Activated naive CD8-positive, alpha-beta T cell treated with anti-CD3 and anti-CD28 coated beads, Interleukin-2, amount 10 ng/mL, durations not matched to agents 7 days and 5 days (primary cell): ENCODE data around the gene TUT7. TPM values are rescaled to one million over a fixed set of nuclear protein-coding genes. Genes with fewer than 3 reads are reported as not detected.
"Not testable (repeated sequence)": the region's sequence is repeated elsewhere in the genome, so short reads cannot be mapped to it uniquely, and the experiment has no call there.

ENCODE experiments used
- ATAC-seq: fragments of 150-1000 bp; cut with Tn5 transposase; one replicate; pipeline ENCODE4 v1.10.0; 2021; ENCODE audit warnings: low read depth, moderate library complexity
- POLR2A ChIA-PET: fragments of 350-600 bp; sonication (Branson Sonifier 250); formaldehyde crosslinking; loops from one replicate; lab custom pipeline; 2021; ENCODE audit warnings: antibody characterized with exemption; lab: Charles Lee
- DNase-seq: peaks from one replicate; pipeline ENCODE4 v3.0.0; 2021
- H3K27ac Mint-ChIP-seq: one replicate; pipeline ENCODE4 v1.8.0; 2022; ENCODE audit warnings: mild to moderate bottlenecking, mixed read lengths
- H3K27me3 Mint-ChIP-seq: one replicate; pipeline ENCODE4 v1.8.0; 2022; ENCODE audit warnings: mild to moderate bottlenecking, moderate library complexity, mixed read lengths
- H3K36me3 Mint-ChIP-seq: one replicate; pipeline ENCODE4 v1.8.0; 2021; ENCODE audit warnings: mild to moderate bottlenecking, mixed read lengths
- H3K4me1 Mint-ChIP-seq: one replicate; pipeline ENCODE4 v1.8.0; 2021; ENCODE audit warnings: mixed read lengths
- H3K4me3 Mint-ChIP-seq: one replicate; pipeline ENCODE4 v1.8.0; 2022; ENCODE audit warnings: mild to moderate bottlenecking, moderate library complexity, mixed read lengths
- H3K9me3 Mint-ChIP-seq: one replicate; pipeline ENCODE4 v1.8.0; 2021; ENCODE audit warnings: mixed read lengths
- total RNA-seq, 2 experiments: library from RNA; stranded (reverse); gene quantifications; one replicate each; pipeline ENCODE4 v1.2.3, GENCODE V29; 2021

Gene TUT7
- total RNA-seq = 10 to 100 TPM; 46.6 to 49.3 TPM

DNA sequence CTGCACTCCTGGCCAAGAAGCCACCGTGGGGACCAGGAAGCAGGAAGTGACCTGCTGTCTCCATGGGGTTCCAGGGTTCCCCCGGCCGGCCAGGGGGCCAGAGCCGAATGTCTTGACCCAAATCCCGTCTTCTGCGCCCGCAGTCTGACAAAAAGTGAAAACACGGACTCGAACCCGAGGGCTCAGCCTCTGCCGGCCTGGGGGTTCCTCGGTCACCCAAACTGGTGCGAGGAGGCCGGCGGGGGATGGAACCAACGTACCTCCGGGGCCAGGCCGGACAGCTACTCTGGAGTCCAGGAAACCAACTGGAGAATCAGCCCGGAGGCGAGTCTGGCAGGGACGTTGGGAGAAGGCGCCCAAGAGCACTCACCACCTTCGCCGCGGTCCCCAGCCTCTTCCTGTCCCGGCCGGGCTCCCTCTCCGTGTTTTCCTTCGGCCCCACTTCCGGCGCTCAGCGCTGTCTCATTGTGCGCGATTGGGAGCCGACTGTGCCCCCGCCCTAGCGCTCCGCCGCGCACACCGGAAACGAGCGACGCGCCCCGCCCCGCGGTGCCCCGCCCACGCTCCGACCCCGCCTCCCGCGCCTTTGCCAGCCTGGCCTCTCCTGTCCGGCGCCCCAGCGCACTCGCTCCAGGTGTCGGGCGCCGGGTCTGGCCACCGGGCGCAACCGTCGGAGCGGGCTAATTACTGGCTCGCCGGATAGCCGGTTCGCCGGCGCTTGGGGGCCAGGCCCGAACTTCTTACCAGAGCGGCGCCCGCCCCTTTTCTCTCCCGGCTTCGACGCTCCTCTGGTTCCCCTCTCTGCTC, at the start of gene TUT7:
TUT7 (minus strand) TSS at position 400 of the 807 bp plus-strand sequence. CDS start 1,211 bp downstream, outside the sequence.
- Mint-ChIP-seq H3K9me3 (no peaks in the 10 kb centered on the region), H3K4me3 (peak within 1 kb of the TSS; percentile 99), H3K36me3 (peaks cover 19% of the 10 kb centered on the region), H3K27me3 (peaks cover 10% of the 10 kb centered on the region), H3K27ac (peak within 1 kb of the TSS; percentile 98), H3K4me1 (peaks cover 28% of the 10 kb centered on the region)
- ATAC-seq = peak; percentile 93
- POLR2A ChIA-PET = interaction anchor here (1.8 kb wide), 1 partner anchor 16 kb away, joined by 8 read pairs; no protein-coding TSS in a partner anchor
- peak; percentile 98 for DNase-seq

DNA sequence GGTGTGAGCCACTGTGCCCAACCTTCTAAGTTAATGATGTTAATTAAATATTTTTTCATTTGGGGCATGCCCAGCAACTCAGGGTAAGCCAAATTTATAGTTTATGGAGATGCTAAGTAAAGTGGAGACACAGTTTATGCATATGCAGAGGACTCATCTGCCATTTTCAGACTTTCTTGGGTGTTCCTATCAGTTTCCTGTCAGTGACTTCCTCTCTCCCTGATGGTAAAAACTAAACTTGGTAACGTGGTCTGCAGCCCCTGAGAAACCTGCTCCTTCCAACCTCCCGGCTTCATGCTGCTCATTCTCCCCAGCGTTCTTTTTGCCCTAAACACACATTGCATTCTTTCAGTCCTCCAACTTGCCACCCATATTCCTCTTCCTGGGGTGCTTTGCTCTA, 48.4 kb upstream of the TUT7 start:
- no peaks in the 10 kb centered on the region for H3K9me3 Mint-ChIP-seq

DNA sequence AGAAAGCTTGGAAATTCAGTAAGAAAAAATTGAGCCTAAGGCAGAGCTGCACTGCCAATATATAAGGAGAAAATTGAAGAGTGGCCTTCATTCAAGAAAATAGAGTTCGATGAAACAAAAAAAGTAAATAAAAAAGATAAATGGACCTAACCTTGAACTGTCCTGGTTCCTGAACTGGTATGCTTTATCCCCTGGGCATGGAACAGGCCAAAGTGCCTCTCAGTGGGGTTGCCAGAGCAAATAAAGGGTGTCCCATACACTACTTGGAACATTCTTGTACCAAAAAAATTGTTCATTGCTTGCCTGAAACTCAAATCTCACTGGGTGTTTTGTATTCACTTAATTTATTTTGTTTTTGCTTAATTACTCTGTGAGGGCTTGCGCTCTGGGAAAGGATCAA, 42.2 kb upstream of the TUT7 start:
- Mint-ChIP-seq H3K36me3 (no peaks in the 10 kb centered on the region), H3K4me3 (no peak overlapping the region), H3K9me3 (peaks cover 6% of the 10 kb centered on the region), H3K27ac (no peak overlapping the region), H3K27me3 (peaks cover 15% of the 10 kb centered on the region), H3K4me1 (no peaks in the 10 kb centered on the region)
- ATAC-seq (no peak), DNase-seq (no peak)
- POLR2A ChIA-PET = no interaction called here

More for the DNA sequence above, 48.4 kb upstream of the TUT7 start:
- POLR2A ChIA-PET = no interaction called here
- DNase-seq (no peak), ATAC-seq (no peak)
- peaks cover 3% of the 10 kb centered on the region for H3K27me3 Mint-ChIP-seq
- no peak overlapping the region for H3K4me3 Mint-ChIP-seq
- no peaks in the 10 kb centered on the region for H3K36me3 Mint-ChIP-seq
- H3K27ac Mint-ChIP-seq = no peak overlapping the region
- H3K4me1 Mint-ChIP-seq = peaks cover 3% of the 10 kb centered on the region

GRCh38 chr9:86390184-86390583, 36.0 kb upstream of the TUT7 start:
- Mint-ChIP-seq H3K27me3 (peaks cover 18% of the 10 kb centered on the region), H3K9me3 (peaks cover 11% of the 10 kb centered on the region)
- H3K4me1 Mint-ChIP-seq, POLR2A ChIA-PET, ATAC-seq, H3K36me3 Mint-ChIP-seq, H3K4me3 Mint-ChIP-seq, H3K27ac Mint-ChIP-seq, DNase-seq: not testable (repeated sequence)

DNA sequence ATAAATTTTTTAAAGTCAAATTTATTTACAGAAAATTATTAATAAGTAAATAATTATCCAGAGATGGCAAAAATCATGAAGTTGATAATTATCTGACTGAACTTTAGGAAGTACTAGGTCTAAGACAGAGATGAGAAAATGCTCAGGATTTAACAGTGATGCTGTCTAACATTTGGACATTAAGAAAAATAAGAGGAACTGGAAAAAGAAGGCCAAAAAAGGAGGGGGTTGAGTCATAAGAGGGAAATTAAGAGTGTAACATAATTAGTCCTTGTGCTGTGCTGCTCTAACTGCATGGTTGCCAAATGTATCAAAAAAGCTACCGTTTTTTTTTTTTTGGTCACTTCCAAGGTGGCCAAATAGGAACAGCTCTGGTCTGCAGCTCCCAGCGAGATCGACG, 35.4 kb upstream of the TUT7 start:
- Mint-ChIP-seq H3K9me3 (peaks cover 11% of the 10 kb centered on the region), H3K36me3 (no peaks in the 10 kb centered on the region)
- no peak for ATAC-seq

GRCh38 chr9:86387376-86387775, 33.2 kb upstream of the TUT7 start:
- H3K36me3 Mint-ChIP-seq = no peaks in the 10 kb centered on the region
- ATAC-seq (no peak), DNase-seq (no peak)
- H3K27ac Mint-ChIP-seq = no peak overlapping the region
- H3K9me3 Mint-ChIP-seq = peaks cover 10% of the 10 kb centered on the region
- POLR2A ChIA-PET = no interaction called here
- H3K4me3 Mint-ChIP-seq = no peak overlapping the region
- H3K4me1 Mint-ChIP-seq = no peaks in the 10 kb centered on the region
- H3K27me3 Mint-ChIP-seq = peaks cover 10% of the 10 kb centered on the region

More for the DNA sequence above, 35.4 kb upstream of the TUT7 start:
- Mint-ChIP-seq H3K4me3 (no peak overlapping the region), H3K4me1 (no peaks in the 10 kb centered on the region), H3K27me3 (peaks cover 18% of the 10 kb centered on the region), H3K27ac (no peak overlapping the region)
- POLR2A ChIA-PET = no interaction called here
- no peak for DNase-seq

- H3K9me3 Mint-ChIP-seq, H3K36me3 Mint-ChIP-seq, DNase-seq, ATAC-seq, H3K4me1 Mint-ChIP-seq, H3K27me3 Mint-ChIP-seq, H3K4me3 Mint-ChIP-seq, POLR2A ChIA-PET, H3K27ac Mint-ChIP-seq: not testable (repeated sequence)
These were observed 28.8 kb upstream of the TUT7 start for GRCh38 chr9:86383000-86383399.

GRCh38 chr9:86376016-86376415, 21.8 kb upstream of the TUT7 start:
- Mint-ChIP-seq H3K36me3 (no peaks in the 10 kb centered on the region), H3K9me3 (peaks cover 10% of the 10 kb centered on the region), H3K4me3 (no peak overlapping the region), H3K27ac (no peak overlapping the region), H3K27me3 (peaks cover 15% of the 10 kb centered on the region), H3K4me1 (no peaks in the 10 kb centered on the region)
- DNase-seq = no peak
- POLR2A ChIA-PET = no interaction called here
- ATAC-seq = no peak

GRCh38 chr9:86369810-86370209, 15.6 kb upstream of the TUT7 start:
- POLR2A ChIA-PET = no interaction called here
- Mint-ChIP-seq H3K36me3 (peaks cover 10% of the 10 kb centered on the region), H3K27me3 (peaks cover 22% of the 10 kb centered on the region), H3K4me3 (no peak overlapping the region), H3K27ac (no peak overlapping the region), H3K9me3 (peaks cover 26% of the 10 kb centered on the region), H3K4me1 (no peaks in the 10 kb centered on the region)
- DNase-seq = no peak
- ATAC-seq = no peak

- POLR2A ChIA-PET = no interaction called here
- DNase-seq = no peak
- ATAC-seq = no peak
- peaks cover 17% of the 10 kb centered on the region for H3K27me3 Mint-ChIP-seq
- no peak overlapping the region for H3K27ac Mint-ChIP-seq
- no peak overlapping the region for H3K4me3 Mint-ChIP-seq
- H3K36me3 Mint-ChIP-seq = peaks cover 10% of the 10 kb centered on the region
- H3K4me1 Mint-ChIP-seq = no peaks in the 10 kb centered on the region
- H3K9me3 Mint-ChIP-seq = peaks cover 26% of the 10 kb centered on the region
These were observed 14.8 kb upstream of the TUT7 start for GRCh38 chr9:86368871-86369521.

- POLR2A ChIA-PET = no interaction called here
- Mint-ChIP-seq H3K4me1 (no peaks in the 10 kb centered on the region), H3K27ac (no peak overlapping the region), H3K9me3 (peaks cover 3% of the 10 kb centered on the region), H3K27me3 (peaks cover 14% of the 10 kb centered on the region), H3K36me3 (peaks cover 2% of the 10 kb centered on the region), H3K4me3 (no peak overlapping the region)
- DNase-seq (no peak), ATAC-seq (no peak)
These were observed 7.0 kb upstream of the TUT7 start for GRCh38 chr9:86361176-86361575.

DNA sequence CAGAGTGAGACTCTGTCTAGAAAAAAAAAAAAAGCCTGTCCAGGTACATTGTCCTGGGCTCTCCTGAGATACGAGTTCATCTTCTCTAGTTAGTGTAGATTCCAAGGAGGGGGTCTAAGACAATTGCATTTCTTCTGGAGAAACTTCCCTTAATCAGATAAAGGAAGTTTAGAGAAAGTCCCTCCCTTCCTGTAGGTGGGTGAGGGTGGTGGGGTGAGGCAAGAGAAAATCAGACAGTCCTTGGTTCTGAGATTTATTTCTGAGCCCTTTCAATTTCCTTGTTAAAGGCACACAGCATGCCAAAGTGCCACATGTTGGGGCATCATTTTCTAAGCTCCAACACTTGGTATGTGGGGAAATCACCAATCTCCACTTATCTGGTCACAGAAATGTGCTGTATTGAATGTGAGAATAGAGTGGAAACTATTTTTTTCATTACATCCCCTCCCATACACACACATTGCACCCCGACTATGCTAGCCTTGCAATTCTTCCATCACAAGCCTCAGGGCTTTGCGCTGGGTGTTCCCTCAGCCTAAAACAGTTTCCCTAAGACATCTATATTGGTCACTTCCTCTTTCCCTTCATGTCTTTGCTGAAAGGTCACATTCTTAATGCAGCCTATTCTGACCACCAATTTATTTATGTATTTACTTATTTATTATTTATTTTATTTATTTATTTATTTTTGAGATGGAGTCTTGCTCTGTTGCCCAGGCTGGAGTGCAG, 5.1 kb upstream of the TUT7 start:
- DNase-seq (no peak), ATAC-seq (no peak)
- POLR2A ChIA-PET = no interaction called here
- Mint-ChIP-seq H3K36me3 (no peaks in the 10 kb centered on the region), H3K27me3 (peaks cover 16% of the 10 kb centered on the region), H3K27ac (no peak overlapping the region), H3K4me3 (no peak overlapping the region), H3K9me3 (no peaks in the 10 kb centered on the region), H3K4me1 (peaks cover 5% of the 10 kb centered on the region)
